Amygdala (tissue), 56 donors: Measurements from ENCODE around the gene PLIN3.
"Not testable (repeated sequence)": the region's sequence is repeated elsewhere in the genome, so short reads cannot be mapped to it uniquely, and the experiment has no call there.

Experiments
- DNase-seq, 56 donors: peaks; one replicate each; lab custom pipeline; 2025; lab: John Stamatoyannopoulos, UW

Gene PLIN3, protein sequence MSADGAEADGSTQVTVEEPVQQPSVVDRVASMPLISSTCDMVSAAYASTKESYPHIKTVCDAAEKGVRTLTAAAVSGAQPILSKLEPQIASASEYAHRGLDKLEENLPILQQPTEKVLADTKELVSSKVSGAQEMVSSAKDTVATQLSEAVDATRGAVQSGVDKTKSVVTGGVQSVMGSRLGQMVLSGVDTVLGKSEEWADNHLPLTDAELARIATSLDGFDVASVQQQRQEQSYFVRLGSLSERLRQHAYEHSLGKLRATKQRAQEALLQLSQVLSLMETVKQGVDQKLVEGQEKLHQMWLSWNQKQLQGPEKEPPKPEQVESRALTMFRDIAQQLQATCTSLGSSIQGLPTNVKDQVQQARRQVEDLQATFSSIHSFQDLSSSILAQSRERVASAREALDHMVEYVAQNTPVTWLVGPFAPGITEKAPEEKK

DNA sequence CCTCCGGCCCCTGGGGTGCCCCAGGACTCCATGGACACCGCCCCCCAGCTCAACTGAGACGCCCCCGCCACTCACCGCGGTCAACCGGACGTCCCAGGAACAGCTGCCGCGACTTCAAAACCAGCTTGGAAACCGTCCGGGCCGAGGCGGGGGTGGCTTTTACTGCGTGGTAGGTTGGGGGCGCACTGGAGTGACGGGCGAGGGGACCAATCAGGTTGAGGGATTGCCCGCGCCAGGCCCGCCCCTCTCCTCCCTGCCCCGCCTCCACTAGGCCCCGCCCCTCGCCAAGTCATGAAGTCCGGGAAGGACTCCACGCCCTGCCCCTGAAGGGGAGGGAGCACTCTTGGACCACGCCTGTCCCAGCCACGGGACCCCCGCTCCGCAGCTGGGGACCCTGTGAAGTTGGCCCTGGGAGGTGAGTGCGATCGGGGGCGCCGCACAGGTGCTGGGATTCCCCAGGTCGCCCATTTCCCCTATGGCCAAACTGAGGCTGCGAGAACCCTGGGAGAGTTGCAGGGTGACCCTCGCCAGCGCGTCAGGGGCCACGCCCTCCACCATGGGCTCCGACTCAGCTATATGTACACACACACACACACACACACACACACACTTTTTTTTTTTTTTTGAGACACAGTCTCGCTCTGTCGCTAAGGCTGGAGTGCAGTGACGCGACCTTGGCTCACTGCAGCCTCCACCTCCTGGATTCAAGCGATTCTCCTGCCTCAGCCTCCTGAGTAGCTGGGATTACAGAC lies at the start of gene PLIN3:
Gene PLIN3 (minus strand): TSS at position 134 of the 752 bp plus-strand sequence. CDS start 6,273 bp downstream, outside the sequence.
- DNase-seq = peak in 55 of 56 donors; percentile 30 to 93 (median 83)

DNA sequence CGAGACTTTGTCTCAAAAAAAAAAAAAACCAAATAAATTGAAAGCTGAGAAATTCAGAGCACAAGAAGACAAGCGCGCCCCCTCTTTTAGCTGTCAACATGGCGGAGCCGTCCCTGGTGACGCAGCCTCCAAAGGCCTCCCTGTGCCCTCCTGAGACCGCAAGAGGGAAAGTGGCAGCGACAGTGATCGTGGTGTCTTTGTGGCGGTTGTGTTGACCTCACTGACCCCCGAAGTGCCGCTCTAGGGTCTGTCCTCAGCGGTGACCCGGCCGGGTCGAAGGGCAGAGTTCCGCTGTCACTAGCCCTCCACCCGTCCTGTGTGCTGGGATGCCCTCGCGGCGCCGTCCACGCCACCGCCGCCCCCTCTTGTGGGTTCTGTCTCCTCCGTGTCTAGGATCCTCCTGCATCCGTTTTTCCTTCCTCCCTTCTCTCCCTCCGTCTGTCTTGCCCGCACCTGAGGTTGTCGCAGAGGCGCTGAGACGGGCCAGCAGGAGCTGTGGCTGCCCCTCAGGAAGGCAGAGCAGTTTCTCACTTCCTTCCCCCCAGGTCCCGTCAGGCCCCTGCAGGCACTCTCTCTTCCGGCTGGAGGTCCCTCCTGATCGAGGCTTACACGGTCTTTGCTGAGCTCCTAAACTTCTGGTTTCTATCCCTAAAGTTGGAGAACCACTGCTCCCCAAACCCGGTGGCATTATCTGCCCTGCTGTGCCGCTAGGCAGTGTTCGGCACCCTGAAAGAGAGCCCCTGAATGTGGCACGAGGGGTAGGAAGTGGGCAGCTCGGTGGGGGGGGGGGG lies 49.0 kb upstream of the PLIN3 start:
- peak in 1 of 56 donors; percentile 5 for DNase-seq

DNA sequence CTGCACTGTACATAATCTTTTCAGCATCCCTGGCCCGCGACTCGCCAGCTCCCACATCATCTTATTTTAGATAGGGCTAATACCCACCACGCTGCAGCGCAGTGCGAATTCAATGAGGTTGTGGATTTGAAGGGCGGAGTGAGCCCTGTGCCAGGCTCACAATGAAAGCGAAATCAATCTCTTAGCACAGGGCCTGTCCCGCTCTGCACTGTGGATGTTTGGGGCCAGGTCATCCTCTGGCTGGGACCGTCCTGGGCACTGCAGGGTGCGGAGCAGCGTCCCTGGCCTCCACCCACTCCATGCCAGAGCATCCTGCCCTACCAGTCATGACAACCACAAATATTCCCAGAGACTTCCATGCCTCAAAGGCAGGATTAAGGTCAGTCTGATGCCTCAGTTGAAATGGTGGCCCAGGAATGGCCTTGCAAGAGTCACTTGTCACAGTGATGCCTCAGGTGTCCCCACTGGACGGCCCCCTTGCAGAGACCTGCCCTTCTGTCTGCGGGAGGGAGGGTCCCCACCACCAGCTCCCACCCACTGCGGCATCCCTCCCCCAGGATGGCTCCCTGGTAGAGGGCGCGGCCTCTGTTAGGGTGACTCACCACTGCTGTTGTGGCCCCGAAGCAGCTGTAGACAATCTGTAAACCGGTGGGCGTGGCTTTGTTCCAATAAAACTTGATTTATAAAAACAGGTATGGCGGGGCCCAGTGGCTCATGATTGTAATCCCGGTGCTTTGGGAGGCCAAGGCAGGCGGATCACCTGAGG lies 47.5 kb upstream of the PLIN3 start:
- DNase-seq = no peak

DNA sequence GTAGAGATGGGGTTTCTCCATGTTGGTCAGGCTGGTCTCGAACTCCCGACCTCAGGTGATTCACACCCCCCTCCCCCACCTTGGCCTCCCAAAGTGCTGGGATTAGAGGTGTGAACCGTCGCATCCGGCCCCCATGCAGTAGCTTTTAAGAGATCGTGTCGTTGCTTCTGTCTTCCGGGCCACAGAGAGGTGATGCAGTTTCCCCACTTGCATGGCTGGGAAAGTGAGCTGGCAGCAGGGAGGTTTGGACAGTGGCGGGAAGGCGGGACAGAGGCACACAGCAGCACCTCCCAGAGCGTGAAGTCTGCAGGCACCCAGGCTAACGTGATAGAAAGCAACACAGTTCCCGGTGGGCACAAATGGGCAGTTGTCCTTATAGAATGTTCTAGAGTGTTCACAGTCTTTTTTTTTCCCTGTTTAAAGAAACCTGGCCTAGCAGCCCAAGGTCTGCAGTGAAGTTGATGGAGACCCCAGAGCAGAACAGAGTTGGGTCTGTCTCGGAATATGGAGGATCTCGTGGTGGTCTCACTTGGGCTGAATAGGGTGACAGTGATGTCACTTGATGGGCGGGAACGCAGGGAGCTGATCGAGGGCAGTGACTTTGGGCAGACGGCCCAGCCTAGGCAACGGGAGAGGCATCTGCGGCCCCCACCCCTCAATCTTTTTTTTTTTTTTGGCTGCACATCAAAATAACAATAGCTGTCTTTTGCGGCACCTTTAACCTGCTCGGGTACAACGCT lies 46.7 kb upstream of the PLIN3 start:
- no peak for DNase-seq

DNA sequence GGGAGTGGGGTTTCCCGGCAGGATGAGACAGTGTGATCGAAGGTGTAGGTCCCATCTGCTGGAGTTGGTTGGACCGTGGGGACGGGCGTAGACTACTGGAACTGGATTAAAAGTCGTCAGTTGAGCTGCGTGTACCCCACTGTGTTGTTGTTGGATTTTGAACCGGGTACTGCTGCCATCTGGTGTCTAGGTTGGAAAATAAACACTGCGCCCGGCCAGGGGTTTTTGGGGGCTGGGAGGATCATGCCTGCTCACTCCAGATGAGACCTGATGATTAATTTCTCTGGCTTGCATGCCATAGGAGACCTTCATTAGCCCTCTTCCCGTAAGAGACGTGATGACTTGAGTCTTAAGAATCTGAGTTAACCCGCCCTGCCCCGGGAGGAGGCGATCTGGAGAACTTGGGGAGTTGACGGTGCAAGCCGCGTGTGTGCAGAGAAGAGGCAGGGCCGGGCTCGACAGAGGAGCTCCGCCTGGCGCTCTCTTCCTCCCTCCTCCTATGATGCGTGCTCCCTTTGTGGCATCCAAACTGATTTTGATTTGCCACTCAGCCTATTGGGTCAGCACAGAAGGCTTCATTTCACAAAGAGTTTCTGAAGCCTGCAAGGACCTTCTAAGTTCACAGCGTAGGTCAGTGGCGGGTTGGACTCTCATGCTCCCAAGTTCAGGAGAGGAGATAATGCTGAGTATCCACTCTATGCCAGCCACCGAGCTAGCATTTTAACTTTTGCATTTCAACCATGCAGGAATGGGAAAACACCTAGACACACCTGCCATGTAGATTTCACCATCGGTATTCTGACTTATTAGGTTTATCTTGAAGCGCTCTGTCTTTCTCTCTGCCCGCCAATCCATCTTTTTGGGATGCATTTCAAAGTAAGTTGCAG lies 44.6 kb upstream of the PLIN3 start:
- DNase-seq = peak in 49 of 56 donors; percentile 9 to 82 (median 50)

DNA sequence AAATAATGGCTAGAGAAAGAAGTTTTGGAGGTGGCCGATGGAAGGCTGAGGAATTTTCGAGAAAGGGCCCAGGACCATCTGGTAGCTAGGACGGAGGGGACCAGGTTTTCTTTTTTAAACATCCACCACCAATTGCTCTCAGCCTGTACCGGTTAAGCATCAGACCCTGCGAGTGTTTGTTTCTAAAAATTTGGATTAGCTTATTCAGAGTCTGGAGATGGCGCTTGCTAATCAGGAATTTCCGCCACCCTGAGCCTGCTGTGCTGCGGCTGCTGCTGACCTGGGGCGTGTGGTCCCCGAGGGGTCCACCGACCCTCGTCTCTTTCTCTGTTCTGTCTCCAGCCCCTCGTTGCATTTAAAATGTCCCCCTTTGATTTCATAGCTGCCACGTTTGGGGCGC lies 43.8 kb upstream of the PLIN3 start:
- DNase-seq = peak in 1 of 56 donors; percentile 32

DNA sequence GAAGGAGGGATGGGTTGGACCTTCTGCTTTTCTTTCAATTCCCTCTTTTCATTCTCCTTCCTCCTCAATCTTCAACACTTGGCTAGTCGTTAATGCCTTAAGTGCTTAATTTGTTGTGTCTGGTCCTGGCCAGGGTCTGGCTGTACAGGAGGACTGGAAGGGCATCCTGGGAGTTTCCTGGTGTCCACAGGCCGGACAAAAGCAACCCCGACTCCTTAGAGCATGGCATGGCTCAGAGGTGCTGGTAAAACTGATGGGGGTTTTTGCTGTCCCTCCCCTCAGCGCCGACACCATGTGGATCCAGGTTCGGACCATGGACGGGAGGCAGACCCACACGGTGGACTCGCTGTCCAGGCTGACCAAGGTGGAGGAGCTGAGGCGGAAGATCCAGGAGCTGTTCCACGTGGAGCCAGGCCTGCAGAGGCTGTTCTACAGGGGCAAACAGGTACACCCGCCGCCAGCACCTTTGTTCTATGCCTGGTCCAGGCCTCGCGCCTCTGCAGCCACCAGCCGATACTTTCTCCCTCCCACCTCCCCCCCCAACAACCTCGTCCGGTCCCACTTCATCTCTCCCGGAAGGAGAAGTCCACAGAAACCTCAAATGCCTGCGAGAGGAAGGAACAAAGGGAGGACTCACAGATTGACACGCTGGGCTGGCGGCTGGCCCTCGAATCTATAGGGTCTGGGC lies 43.3 kb upstream of the PLIN3 start:
- peak in 18 of 56 donors; percentile 9 to 47 (median 20) for DNase-seq

DNA sequence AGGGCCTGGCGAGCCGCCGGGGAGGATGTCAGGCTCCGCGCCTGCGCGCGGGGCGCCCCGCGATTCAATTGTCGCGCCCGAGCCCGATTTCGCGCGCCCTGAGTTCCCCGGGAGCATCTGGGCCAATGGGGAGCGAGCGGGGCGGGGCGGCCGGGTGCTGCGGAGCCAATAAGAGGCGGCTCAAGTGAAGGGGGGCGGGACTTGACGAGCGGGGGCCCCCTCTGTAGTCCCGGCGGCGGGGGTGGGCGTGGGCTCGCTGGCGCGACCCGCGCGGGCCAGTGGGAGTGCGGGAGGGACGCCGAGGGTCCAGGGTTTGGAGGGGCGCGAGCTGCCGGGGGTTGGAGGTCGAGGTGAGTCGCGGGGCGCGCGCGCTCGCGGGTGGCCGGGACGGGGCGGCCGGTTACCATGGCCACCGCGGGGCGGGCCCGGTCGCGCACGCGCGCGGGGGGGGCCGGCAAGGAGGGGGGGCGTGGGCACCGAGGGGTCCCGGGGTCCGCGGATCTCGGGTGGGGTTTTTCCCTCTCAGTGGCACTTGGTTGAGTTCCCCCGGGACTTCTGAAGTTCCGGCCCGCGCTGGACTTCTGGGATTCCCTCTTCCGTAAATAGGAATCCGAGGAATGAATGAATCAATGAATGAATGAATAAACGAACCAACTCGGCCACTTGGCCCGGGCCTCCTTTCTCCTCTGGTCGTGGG lies 42.6 kb upstream of the PLIN3 start:
- peak; percentile 12 to 95 (median 79) for DNase-seq

DNA sequence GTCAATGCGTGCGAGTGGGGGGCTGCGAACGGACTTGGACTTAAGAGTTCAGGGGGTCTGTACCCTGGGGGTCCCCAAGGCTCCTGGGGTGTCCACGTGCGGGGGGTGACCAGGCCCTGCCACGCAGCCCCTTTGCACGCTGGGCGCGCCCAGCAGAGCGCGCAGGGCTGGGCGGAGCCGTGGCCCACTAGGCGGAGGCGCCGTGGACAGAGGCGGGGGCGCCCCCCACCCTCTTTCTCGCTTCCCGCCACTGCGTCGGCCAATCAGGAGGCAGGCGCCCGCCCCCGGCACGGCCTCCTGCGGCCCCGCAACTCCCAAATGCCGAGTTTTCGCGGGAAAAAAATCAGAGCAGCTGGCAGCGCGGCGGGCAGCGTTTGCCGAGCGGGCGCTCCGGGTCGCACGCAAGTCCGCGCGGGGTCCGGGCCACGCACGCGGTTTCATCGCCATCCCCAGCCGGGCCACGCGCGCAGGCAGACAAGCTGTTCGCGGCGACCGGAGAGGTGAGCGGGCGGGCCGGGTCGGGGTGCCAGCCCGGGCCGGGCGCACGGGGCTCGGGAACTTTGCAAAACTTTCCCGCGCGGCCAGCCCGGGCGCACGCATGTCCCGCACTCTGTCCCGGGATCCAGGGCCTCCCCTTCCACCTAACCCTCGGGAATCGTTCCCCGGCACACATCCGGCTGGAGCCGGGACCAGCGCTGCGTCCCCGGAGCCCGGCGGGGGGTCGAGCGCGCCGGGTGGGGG lies 41.9 kb upstream of the PLIN3 start, which contains the start of gene UHRF1:
Gene UHRF1 (plus strand): TSS at position 346 of the 741 bp plus-strand sequence. CDS start 1,385 bp downstream, outside the sequence.
- no peak for DNase-seq

DNA sequence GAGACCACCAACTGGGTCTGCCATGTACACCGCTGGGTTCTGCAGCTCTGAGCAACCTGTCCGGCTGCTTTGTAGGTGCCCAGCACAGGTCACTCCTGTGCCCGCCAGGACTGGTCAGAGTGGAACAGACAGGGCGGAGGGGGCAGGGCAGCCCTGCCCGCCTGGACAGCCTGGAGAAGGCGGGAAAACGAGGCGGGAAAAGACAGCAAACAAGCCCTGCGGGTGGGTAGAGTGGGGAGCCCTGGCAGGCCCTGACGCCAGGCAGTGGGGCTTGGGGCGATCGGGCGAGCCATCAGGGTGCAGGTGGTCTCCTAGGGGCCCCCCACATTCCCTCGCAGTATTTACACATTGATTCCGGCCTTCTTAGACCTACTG lies 41.3 kb upstream of the PLIN3 start:
- no peak for DNase-seq

DNA sequence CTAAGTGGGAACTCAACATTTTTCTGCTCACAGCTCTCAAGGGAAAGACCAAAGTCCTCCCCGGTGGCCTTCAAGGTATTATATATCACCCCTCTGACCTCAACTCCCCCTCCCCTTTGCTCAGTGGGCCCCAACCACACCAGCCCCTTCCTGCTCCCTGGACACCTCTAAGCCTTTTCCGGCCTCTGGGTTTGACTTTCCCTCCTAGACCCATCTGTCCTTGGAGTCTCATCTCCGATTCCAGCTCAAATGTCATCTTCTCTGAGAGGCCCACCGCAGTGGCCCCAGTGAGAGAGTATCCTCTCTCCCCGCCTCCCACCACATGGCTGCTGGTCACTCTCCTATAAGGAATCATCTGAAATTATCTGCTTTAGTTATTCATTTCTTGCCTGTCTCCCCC lies 40.9 kb upstream of the PLIN3 start:
- DNase-seq = no peak

DNA sequence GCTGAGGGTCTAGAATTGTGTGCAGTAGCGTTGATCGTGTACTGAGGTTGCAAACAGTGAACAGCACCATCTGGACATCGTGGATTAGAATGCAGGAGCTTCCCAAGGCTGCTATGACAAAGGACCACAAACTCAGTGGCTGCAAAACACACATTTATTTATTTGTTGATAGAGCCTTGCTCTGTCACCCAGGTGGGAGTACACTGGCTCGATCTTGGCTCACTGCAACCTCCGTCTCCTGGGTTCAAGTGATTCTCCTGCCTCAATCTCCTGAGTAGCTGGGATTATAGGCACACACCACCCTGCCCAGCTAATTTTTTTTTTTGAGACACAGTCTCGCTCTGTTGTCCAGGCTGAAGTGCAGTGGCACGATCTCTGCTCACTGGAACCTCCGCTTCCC lies 39.5 kb upstream of the PLIN3 start:
- peak in 1 of 56 donors; percentile 2 for DNase-seq

DNA sequence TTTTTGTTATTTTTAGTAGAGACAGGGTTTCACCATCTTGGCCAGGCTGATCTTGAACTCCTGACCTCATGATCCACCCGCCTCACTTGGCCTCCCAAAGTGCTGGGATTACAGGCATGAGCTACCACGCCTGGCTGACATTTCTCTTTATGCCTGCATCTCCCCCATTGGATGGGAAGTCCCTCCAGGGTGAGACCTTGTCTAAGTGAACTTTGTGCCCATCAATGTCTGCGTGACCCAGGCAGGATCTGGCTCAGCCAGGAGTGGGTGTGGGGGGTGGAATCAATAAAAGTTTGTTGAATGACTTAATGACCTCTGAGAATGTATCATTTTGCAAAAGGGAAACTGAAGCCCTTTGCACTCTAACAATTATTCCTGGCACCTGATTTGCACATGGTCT lies 37.0 kb upstream of the PLIN3 start:
- no peak for DNase-seq

DNA sequence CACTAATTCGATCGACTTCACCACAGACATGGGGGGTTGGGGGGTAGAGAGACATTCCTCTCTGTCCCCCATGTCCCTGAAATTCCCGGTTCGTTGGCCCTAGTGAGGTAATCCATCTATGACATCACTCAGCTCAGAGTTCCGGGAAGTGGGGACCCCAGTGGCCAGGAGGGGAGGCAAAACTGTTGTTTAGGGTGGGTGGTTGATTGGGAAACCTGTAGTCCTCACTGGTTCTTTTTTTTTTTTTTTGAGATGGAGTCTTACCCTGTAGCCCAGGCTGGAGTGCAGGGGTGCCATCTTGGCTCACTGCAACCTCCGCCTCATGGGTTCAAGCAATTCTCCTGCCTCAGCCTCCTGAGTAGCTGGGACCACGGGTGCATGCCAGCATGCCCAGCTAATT lies 35.3 kb upstream of the PLIN3 start, which contains the start of gene ARRDC5:
Gene ARRDC5 (minus strand): TSS at position 101 of the 400 bp plus-strand sequence. CDS start 71 bp downstream, at position 30.
- no peak for DNase-seq

DNA sequence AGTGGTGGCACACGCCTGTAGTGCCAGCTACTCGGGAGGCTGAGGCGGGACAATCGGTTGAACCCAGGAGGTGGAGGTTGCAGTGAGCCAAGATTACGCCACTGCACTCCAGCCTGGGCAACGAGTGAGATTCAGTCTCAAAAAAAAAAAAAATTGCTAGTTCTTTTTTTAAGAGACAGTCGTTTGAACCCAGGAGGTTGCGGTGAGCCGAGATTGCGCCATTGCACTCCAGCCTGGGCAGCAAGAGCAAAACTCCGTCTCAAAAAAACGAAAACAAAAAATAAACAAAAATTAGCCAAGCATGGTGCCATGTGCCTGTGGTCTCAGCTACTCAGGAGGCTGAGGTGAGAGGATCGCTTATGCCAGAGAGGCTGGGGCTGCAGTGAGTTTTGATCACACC lies 33.4 kb upstream of the PLIN3 start:
- DNase-seq = not testable (repeated sequence)

DNA sequence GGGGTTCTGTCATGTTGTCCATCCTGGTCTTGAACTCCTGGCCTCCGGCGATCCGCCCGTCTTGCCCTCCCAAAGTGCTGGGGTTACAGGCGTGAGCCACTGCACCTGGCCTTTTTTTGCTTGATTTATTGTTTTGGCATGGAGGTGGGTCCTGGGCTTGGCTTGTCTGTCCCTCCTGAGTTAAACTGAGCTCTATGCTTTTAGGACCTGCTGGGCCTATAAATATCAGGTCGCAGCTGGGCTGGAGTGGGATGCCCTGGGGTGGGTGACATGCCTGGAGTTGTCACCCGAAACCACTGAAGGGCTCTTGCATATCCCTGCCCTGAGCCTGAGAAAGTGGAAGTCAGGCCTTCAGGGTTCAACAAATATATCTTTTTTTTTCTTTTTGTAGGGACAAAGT lies 29.7 kb upstream of the PLIN3 start:
- DNase-seq = no peak
